ENCODE results near the gene KCNT1. TPM values are rescaled to one million over a fixed set of nuclear protein-coding genes. Genes with fewer than 3 reads are reported as not detected.
A peak's percentile ranks its signal among the peaks of the same experiment; 100 is the strongest.

The KCNT1 gene
- total RNA-seq, 6 experiments from 2014 or later: not detected

- no peak for TF ChIP-seq CTCF (IDR thresholded peaks at IDR 0.05)
- H3K9me3 Mint-ChIP-seq: no peaks in the 10 kb centered on the region
- no peak overlapping the region for H3K27ac Mint-ChIP-seq
- peaks cover 23% of the 10 kb centered on the region for H3K36me3 Mint-ChIP-seq (ENCODE audit: low read depth)
- no peak for DNase-seq
- no peak overlapping the region for H3K4me3 Mint-ChIP-seq
- H3K27me3 Mint-ChIP-seq (ENCODE audit: insufficient read depth): peaks cover 5% of the 10 kb centered on the region
- no peaks in the 10 kb centered on the region for H3K4me1 Mint-ChIP-seq (ENCODE audit: low read depth)
These were observed 114.1 kb downstream of the KCNT1 start for GRCh38 chr9:135815830-135816650.

GRCh38 chr9:135816651-135816970 is 114.6 kb downstream of the KCNT1 start:
- Mint-ChIP-seq H3K27ac (no peak overlapping the region), H3K4me3 (no peak overlapping the region), H3K36me3 (ENCODE audit: low read depth) (peaks cover 18% of the 10 kb centered on the region), H3K9me3 (no peaks in the 10 kb centered on the region), H3K27me3 (ENCODE audit: insufficient read depth) (peaks cover 5% of the 10 kb centered on the region), H3K4me1 (ENCODE audit: low read depth) (no peaks in the 10 kb centered on the region)
- no peak for DNase-seq
- TF ChIP-seq CTCF (IDR thresholded peaks at IDR 0.05): no peak

- Mint-ChIP-seq H3K9me3 (no peaks in the 10 kb centered on the region), H3K36me3 (ENCODE audit: low read depth) (peaks cover 24% of the 10 kb centered on the region), H3K27me3 (ENCODE audit: insufficient read depth) (peaks cover 2% of the 10 kb centered on the region; the same call in 1 of the 2 replicates)
These were observed 116.1 kb downstream of the KCNT1 start for GRCh38 chr9:135817951-135818717.

GRCh38 chr9:135818718-135819475 is 116.9 kb downstream of the KCNT1 start:
- H3K9me3 Mint-ChIP-seq: no peaks in the 10 kb centered on the region
- H3K4me3 Mint-ChIP-seq: no peak overlapping the region
- TF ChIP-seq CTCF (IDR thresholded peaks at IDR 0.05): no peak
- H3K27me3 Mint-ChIP-seq (ENCODE audit: insufficient read depth): peaks cover 2% of the 10 kb centered on the region; the same call in 1 of the 2 replicates
- H3K36me3 Mint-ChIP-seq (ENCODE audit: low read depth): peaks cover 29% of the 10 kb centered on the region
- no peak overlapping the region for H3K27ac Mint-ChIP-seq
- H3K4me1 Mint-ChIP-seq (ENCODE audit: low read depth): no peaks in the 10 kb centered on the region
- DNase-seq: no peak

More at GRCh38 chr9:135817951-135818717, 116.1 kb downstream of the KCNT1 start:
- H3K27ac Mint-ChIP-seq: no peak overlapping the region
- H3K4me1 Mint-ChIP-seq (ENCODE audit: low read depth): no peaks in the 10 kb centered on the region
- TF ChIP-seq CTCF (IDR thresholded peaks at IDR 0.05): no peak
- no peak overlapping the region for H3K4me3 Mint-ChIP-seq
- no peak for DNase-seq

GRCh38 chr9:135819905-135820304 is 117.9 kb downstream of the KCNT1 start:
- DNase-seq: no peak
- Mint-ChIP-seq H3K27me3 (ENCODE audit: insufficient read depth) (peaks cover 2% of the 10 kb centered on the region; the same call in 1 of the 2 replicates), H3K4me3 (no peak overlapping the region), H3K27ac (no peak overlapping the region), H3K36me3 (ENCODE audit: low read depth) (peaks cover 25% of the 10 kb centered on the region), H3K9me3 (no peaks in the 10 kb centered on the region), H3K4me1 (ENCODE audit: low read depth) (no peaks in the 10 kb centered on the region)
- peak; percentile 29; the same call in 1 of the 2 replicates for TF ChIP-seq CTCF (IDR thresholded peaks at IDR 0.05)
